Breast epithelium (tissue), 4 donors: ENCODE data around the gene ARHGAP15. TPM values are rescaled to one million over a fixed set of nuclear protein-coding genes. Genes with fewer than 3 reads are reported as not detected.

ENCODE experiments used
- DNase-seq, 2 donors: peaks; one replicate each; pipeline ENCODE4 v3.0.0-alpha.2; 2019; ENCODE audit warnings: low spot score in 2 of 2
- H3K27ac ChIP-seq, 2 donors: fragments of 200-600 bp; sonication (generic) in 1 of 2; one replicate each; pipeline ENCODE4 v1.5.1; 2016 to 2019; ENCODE audit warnings: mild to moderate bottlenecking in 1 of 2
- H3K27me3 ChIP-seq, 2 donors: fragments of 200-600 bp; sonication (generic) in 1 of 2; one replicate each; pipeline versions ENCODE4 v1.5.1 to v1.6.0; 2017 to 2019; ENCODE audit warnings: control low read depth in 1 of 2, mild to moderate bottlenecking in 1 of 2
- H3K36me3 ChIP-seq: fragments of 200-600 bp; one replicate; pipeline ENCODE4 v1.5.1; 2019
- H3K4me1 ChIP-seq, 2 donors: fragments of 200-600 bp; sonication (generic); one replicate each; pipeline ENCODE4 v1.5.1; 2016 to 2019; ENCODE audit warnings: control low read depth in 1 of 2
- H3K4me3 ChIP-seq, 3 donors: fragments of 200-600 bp; sonication (generic); 1 replicate in 2 of 3; 2 replicates in 1 of 3; pipeline ENCODE4 v1.5.1; 2016 to 2019; ENCODE audit warnings: mild to moderate bottlenecking in 3 of 3, moderate library complexity in 2 of 3
- H3K9me3 ChIP-seq, 2 donors: fragments of 200-600 bp; sonication (generic) in 1 of 2; one replicate each; pipeline ENCODE4 v1.5.1; 2016 to 2019; ENCODE audit warnings: control low read depth in 1 of 2
- POLR2A ChIP-seq: fragments of 450-650 bp; IDR thresholded peaks from one replicate; pipeline ENCODE4 v1.6.1; 2016; ENCODE audit warnings: antibody characterized with exemption, mild to moderate bottlenecking, moderate library complexity
- POLR2AphosphoS5 ChIP-seq, 3 donors: sonication (generic); formaldehyde crosslinking; IDR thresholded peaks; one replicate each; pipeline ENCODE4 v1.6.1; 2017; ENCODE audit warnings: antibody characterized with exemption in 3 of 3
- intact Hi-C: fragments of 100-400 bp; cut with DNase I; formaldehyde crosslinking; loops from one replicate; pipeline ENCODE4 v1.15.1; 2023; ENCODE audit warnings: low total_unique reads
- total RNA-seq, 3 donors: library from RNA; depleted of rRNA; stranded (reverse); fragments of >200 nt; gene quantifications; one replicate each; pipeline ENCODE4 v1.1.0, GENCODE V29; 2016
- TF ChIP-seq, protein P1 (sequence below), 3 donors: fragments of 450-650 bp; IDR thresholded peaks; one replicate each; pipeline ENCODE4 v1.5.1; 2016 to 2017; ENCODE audit warnings: antibody characterized with exemption in 3 of 3, mild to moderate bottlenecking in 3 of 3, moderate library complexity in 3 of 3

ARHGAP15 gene
- total RNA-seq, 3 donors from 2014 or later, result 8.9 to 13.4 (median 10.7) TPM

DNA sequence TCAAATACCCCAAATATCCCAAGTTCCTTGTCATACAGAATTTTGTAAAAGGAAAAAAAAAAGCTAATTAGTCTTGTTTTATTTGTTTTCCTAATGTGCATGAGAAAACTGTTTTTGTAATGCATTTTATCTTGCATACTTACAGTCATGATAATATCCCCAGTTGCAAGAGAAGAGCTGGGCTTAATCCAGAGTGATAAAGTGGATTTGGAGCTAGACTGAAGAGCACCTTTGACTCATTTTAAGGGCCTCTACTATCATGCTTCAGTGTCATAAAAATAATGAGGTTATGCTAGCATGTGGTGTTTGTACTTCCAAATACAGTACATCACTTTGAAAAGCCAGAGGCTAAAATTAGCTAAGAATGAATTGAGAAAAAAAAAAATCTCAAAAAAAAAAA, 26.4 kb downstream of the ARHGAP15 start:
- Histone ChIP-seq H3K9me3 (no peaks in the 10 kb centered on the region), H3K27me3 (no peaks in the 10 kb centered on the region), H3K27ac (no peak overlapping the region), H3K4me1 (no peaks in the 10 kb centered on the region), H3K4me3 (no peak overlapping the region), H3K36me3 (no peaks in the 10 kb centered on the region)
- no peak for TF ChIP-seq POLR2A
- TF ChIP-seq, protein P1, sequence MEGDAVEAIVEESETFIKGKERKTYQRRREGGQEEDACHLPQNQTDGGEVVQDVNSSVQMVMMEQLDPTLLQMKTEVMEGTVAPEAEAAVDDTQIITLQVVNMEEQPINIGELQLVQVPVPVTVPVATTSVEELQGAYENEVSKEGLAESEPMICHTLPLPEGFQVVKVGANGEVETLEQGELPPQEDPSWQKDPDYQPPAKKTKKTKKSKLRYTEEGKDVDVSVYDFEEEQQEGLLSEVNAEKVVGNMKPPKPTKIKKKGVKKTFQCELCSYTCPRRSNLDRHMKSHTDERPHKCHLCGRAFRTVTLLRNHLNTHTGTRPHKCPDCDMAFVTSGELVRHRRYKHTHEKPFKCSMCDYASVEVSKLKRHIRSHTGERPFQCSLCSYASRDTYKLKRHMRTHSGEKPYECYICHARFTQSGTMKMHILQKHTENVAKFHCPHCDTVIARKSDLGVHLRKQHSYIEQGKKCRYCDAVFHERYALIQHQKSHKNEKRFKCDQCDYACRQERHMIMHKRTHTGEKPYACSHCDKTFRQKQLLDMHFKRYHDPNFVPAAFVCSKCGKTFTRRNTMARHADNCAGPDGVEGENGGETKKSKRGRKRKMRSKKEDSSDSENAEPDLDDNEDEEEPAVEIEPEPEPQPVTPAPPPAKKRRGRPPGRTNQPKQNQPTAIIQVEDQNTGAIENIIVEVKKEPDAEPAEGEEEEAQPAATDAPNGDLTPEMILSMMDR (IDR thresholded peaks at IDR 0.05), result no peak
- TF ChIP-seq POLR2AphosphoS5 (IDR thresholded peaks at IDR 0.05), result no peak
- intact Hi-C loops, result no loop called here
- no peak for DNase-seq

DNA sequence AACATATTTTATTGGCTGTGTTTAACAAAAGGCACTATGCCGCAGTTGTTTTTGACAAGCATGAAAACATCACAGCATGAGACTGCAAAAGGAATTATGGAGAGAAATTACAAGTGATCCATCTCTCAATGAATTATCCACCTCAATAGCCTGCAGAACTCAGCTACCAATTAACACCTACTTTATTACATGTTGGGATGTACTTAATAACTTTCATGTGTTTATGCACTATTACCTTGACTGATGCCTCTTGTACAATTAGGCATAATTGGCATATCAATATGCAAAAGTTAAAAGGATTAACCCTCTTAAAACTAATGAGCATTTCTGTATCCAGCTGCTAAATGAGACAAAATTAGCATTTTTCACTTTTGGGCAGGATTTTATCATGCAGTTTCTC, 27.8 kb downstream of the ARHGAP15 start:
- no peaks in the 10 kb centered on the region for H3K36me3 ChIP-seq
- no peak overlapping the region for H3K27ac ChIP-seq
- intact Hi-C loops, result no loop called here
- no peaks in the 10 kb centered on the region for H3K9me3 ChIP-seq
- DNase-seq, result no peak
- H3K4me3 ChIP-seq, result no peak overlapping the region
- TF ChIP-seq, protein P1 (IDR thresholded peaks at IDR 0.05), result no peak
- no peak for TF ChIP-seq POLR2A
- TF ChIP-seq POLR2AphosphoS5 (IDR thresholded peaks at IDR 0.05), result no peak
- no peaks in the 10 kb centered on the region for H3K4me1 ChIP-seq
- H3K27me3 ChIP-seq, result no peaks in the 10 kb centered on the region

DNA sequence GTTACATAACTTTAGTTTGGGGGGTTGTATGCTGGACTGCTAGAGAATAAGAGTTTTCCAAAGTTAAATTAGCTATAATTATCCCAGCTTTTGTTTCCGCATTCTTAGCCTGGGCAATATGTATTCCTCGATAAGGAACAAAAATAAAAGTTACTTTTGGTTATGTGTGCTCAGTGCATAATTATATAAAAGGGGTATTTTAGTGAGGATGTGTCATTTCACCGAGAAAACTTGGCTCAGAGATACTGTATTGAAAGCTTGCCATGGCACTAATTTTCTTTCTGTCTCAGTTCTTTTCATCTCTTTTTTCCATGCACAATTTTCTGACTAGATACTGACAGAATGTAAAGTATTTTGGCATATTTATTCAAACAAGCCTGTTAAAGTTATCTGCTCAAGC, 28.2 kb downstream of the ARHGAP15 start:
- Histone ChIP-seq H3K27ac (no peak overlapping the region), H3K4me3 (no peak overlapping the region), H3K4me1 (no peaks in the 10 kb centered on the region), H3K36me3 (no peaks in the 10 kb centered on the region), H3K9me3 (no peaks in the 10 kb centered on the region), H3K27me3 (no peaks in the 10 kb centered on the region)
- no peak for DNase-seq
- TF ChIP-seq POLR2A (no peak), POLR2AphosphoS5 (IDR thresholded peaks at IDR 0.05) (no peak)
- TF ChIP-seq, protein P1 (IDR thresholded peaks at IDR 0.05), result no peak
- intact Hi-C loops, result no loop called here

DNA sequence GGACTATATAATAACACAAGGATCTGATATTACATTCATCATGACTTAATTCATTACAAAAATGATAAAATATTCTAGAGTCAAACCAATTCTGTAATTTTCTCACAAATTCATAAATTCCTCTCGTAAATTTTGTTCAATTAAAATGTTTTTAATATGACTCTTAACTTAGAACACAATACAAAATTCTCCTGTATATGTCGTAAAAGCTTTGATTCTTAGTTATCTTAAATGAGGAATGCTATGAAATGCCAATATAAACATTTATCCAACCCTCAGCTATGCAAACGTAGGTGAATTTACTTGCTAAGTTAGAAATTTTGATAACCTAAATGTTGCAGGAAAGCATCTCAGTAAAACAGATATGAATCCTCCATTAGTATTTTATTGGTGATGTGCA, 28.9 kb downstream of the ARHGAP15 start:
- no peak for TF ChIP-seq POLR2AphosphoS5 (IDR thresholded peaks at IDR 0.05)
- TF ChIP-seq POLR2A, result no peak
- TF ChIP-seq, protein P1 (IDR thresholded peaks at IDR 0.05), result no peak
- no peaks in the 10 kb centered on the region for H3K9me3 ChIP-seq
- no peaks in the 10 kb centered on the region for H3K27me3 ChIP-seq
- no peak overlapping the region for H3K4me3 ChIP-seq
- no peaks in the 10 kb centered on the region for H3K4me1 ChIP-seq
- no peak overlapping the region for H3K27ac ChIP-seq
- no peak for DNase-seq
- no peaks in the 10 kb centered on the region for H3K36me3 ChIP-seq
- intact Hi-C loops, result no loop called here

DNA sequence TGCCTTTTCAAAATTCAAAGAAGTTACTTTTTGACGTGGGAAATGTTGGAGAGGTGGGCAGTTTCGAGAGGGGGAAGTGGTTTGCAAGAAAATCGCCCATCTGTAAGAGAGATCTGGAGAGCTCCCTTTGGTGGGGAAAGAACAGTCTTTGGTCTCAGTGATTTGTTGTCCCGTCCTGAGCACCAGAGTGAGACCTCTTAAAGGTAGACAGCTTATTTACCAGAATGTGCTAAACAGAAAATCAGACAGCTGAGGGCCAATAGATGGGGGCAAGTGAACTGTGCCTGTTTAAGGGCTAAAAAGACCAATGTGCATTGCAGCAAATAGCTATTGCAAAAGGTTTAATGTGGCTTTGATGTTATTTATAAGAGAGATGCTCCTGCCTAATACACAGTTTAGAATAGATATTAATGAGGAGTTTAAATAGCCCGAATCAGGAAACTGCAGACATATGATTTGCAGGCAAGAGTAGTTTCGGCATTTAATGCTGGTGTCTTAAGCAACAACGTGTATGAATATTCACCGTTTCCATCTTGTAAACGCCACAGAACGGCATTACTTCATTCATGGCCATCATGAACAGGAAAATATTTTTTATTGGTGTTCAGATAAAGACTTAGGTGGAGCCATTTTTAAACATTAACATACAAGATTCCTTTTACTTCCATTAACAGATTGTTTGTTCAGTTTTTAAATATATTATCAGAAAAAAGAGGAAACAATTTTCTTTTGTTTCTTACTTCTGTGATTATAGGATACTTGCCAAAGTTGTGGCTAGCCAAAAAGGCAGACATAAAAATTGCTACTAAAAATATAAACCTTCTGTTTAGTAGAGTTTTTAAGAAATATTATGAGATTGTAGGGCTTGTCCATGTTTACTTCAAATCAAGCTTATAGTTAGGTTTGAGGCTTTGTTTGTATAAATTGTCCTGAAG, 29.6 kb downstream of the ARHGAP15 start:
- Histone ChIP-seq H3K27ac (no peak overlapping the region), H3K4me1 (no peaks in the 10 kb centered on the region), H3K9me3 (no peaks in the 10 kb centered on the region), H3K4me3 (no peak overlapping the region), H3K36me3 (no peaks in the 10 kb centered on the region), H3K27me3 (no peaks in the 10 kb centered on the region)
- DNase-seq, result no peak
- TF ChIP-seq, protein P1 (IDR thresholded peaks at IDR 0.05), result no peak
- TF ChIP-seq POLR2AphosphoS5 (IDR thresholded peaks at IDR 0.05), result no peak
- TF ChIP-seq POLR2A, result no peak
- intact Hi-C loops, result no loop called here
